Upper lobe of right lung (tissue), 1 donor: ENCODE measurements around the gene NOVA1. TPM values are rescaled to one million over a fixed set of nuclear protein-coding genes. Genes with fewer than 3 reads are reported as not detected.

Source experiments
- ATAC-seq: fragments of 200-7000 bp; cut with Tn5 transposase; one replicate; pipeline ENCODE4 v1.9.1; 2020; ENCODE audit warnings: mild to moderate bottlenecking, moderate library complexity
- DNase-seq: peaks from one replicate; pipeline ENCODE4 v3.0.0-alpha.2; 2020
- H3K27ac ChIP-seq: fragments of 200-600 bp; one replicate; pipeline ENCODE4 v1.8.0; 2022
- H3K27me3 ChIP-seq: fragments of 200-600 bp; one replicate; pipeline ENCODE4 v1.8.0; 2022; ENCODE audit warnings: mild to moderate bottlenecking
- H3K36me3 ChIP-seq: fragments of 200-600 bp; one replicate; pipeline ENCODE4 v1.8.0; 2022
- H3K4me1 ChIP-seq: fragments of 200-600 bp; one replicate; pipeline ENCODE4 v1.8.0; 2022
- H3K4me3 ChIP-seq: fragments of 200-600 bp; one replicate; pipeline ENCODE4 v1.8.0; 2022; ENCODE audit warnings: mild to moderate bottlenecking
- H3K9me3 ChIP-seq: fragments of 200-600 bp; one replicate; pipeline ENCODE4 v1.8.0; 2022
- CTCF ChIP-seq: fragments of 200-600 bp; IDR thresholded peaks from one replicate; pipeline ENCODE4 v1.8.0; 2022; ENCODE audit warnings: antibody characterized with exemption
- intact Hi-C: fragments of 100-400 bp; cut with DNase I; formaldehyde crosslinking; loops from one replicate; pipeline ENCODE4 v1.11.0; 2022
- total RNA-seq: library from RNA; stranded (reverse); fragmentation: NEBNext Ultra II Directional; extraction: Animal tissue kit (Norgen Biotek cat#: 25700); gene quantifications from one replicate; pipeline ENCODE4 v1.2.1, GENCODE V29; 2021
- donor health status: DM: no; HTN: yes; CAD: no; lungs with severe emphysema.

Gene NOVA1
- total RNA-seq, 1 donor from 2014 or later: 1.6 TPM

- no peak for TF ChIP-seq CTCF
- no peak for ATAC-seq
- intact Hi-C loops: no loop called here
- Histone ChIP-seq H3K4me1 (no peaks in the 10 kb centered on the region), H3K27me3 (no peaks in the 10 kb centered on the region), H3K36me3 (no peaks in the 10 kb centered on the region), H3K4me3 (no peak overlapping the region), H3K9me3 (no peaks in the 10 kb centered on the region), H3K27ac (no peak overlapping the region)
- DNase-seq: no peak
Observed at GRCh38 chr14:26414103-26414502, 183.7 kb downstream of the NOVA1 start.

DNA sequence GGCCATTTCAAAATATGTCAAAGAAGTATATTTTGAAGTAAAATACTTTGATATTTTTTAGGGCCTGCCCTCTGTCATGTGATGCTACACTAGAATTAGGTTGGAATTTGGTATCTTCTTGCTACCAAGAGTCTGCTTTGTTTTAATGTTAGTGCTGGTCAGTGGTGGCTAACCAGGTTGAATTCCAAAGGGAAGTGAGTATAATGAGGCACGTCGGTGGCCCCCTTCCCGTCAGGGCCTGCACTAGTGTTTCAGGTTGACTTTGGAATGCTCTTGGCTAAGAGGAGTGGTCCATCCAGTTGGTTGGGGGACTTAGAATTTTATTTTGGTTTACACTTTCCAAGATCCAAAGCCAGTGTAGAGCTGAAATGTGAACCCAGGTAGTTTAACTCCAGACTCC lies 185.4 kb downstream of the NOVA1 start:
- H3K27ac ChIP-seq: no peak overlapping the region
- no peak for DNase-seq
- no peak overlapping the region for H3K4me3 ChIP-seq
- ATAC-seq: no peak
- no peaks in the 10 kb centered on the region for H3K27me3 ChIP-seq
- no peaks in the 10 kb centered on the region for H3K4me1 ChIP-seq
- no peaks in the 10 kb centered on the region for H3K9me3 ChIP-seq
- H3K36me3 ChIP-seq: no peaks in the 10 kb centered on the region
- intact Hi-C loops: no loop called here
- no peak for TF ChIP-seq CTCF

GRCh38 chr14:26410189-26410685 lies 187.6 kb downstream of the NOVA1 start:
- intact Hi-C loops: no loop called here
- Histone ChIP-seq H3K27ac (no peak overlapping the region), H3K4me3 (no peak overlapping the region), H3K9me3 (no peaks in the 10 kb centered on the region), H3K4me1 (no peaks in the 10 kb centered on the region), H3K36me3 (no peaks in the 10 kb centered on the region), H3K27me3 (no peaks in the 10 kb centered on the region)
- TF ChIP-seq CTCF: no peak
- ATAC-seq (no peak), DNase-seq (no peak)

GRCh38 chr14:26404927-26405326 lies 192.9 kb downstream of the NOVA1 start:
- Histone ChIP-seq H3K4me3 (no peak overlapping the region), H3K9me3 (no peaks in the 10 kb centered on the region), H3K27me3 (no peaks in the 10 kb centered on the region), H3K4me1 (no peaks in the 10 kb centered on the region), H3K27ac (no peak overlapping the region), H3K36me3 (no peaks in the 10 kb centered on the region)
- no peak for ATAC-seq
- intact Hi-C loops: no loop called here
- no peak for DNase-seq
- TF ChIP-seq CTCF: no peak

DNA sequence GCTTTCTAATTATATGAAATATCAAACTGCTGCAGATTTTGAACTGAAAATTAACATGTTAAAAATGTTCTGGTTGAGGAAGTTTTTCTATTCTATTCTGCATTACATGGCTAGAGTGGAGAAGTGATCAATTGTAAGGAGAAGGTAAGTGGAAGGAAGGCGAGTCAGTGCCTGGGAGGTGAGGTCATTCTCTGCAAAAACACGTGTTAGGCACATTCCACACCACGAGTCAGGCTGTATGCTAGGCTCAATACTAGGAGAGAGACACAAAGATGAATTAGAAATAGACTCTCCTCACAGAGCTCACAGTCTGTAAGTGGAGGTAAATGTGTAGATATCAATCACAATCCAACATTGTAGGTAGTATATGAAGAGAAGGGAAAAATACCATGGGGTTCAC lies 194.1 kb downstream of the NOVA1 start:
- no peak overlapping the region for H3K4me3 ChIP-seq
- intact Hi-C loops: no loop called here
- H3K27me3 ChIP-seq: no peaks in the 10 kb centered on the region
- H3K9me3 ChIP-seq: no peaks in the 10 kb centered on the region
- H3K4me1 ChIP-seq: no peaks in the 10 kb centered on the region
- H3K36me3 ChIP-seq: no peaks in the 10 kb centered on the region
- DNase-seq: no peak
- ATAC-seq: no peak
- no peak overlapping the region for H3K27ac ChIP-seq
- no peak for TF ChIP-seq CTCF

DNA sequence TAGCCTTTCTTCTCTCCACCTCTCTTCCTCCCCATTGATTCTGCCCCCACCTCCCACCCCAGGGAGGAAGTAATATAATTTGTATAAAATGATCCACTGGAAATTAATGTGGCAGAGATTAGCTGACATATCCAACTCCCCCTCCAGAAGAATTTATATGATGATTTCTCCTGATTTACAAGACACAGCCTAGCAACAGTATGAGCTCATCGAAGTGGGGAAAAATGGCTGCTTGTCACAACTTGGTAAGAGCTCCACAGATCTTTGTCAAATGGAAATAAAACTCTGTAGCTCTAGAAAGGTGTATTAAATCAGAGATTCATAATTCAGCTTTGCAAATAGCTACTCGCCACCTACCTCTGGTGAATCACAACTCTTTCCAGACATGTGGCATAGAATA lies 195.7 kb downstream of the NOVA1 start:
- H3K36me3 ChIP-seq: no peaks in the 10 kb centered on the region
- no peaks in the 10 kb centered on the region for H3K9me3 ChIP-seq
- DNase-seq (no peak), ATAC-seq (no peak)
- H3K27me3 ChIP-seq: no peaks in the 10 kb centered on the region
- intact Hi-C loops: no loop called here
- no peaks in the 10 kb centered on the region for H3K4me1 ChIP-seq
- H3K4me3 ChIP-seq: no peak overlapping the region
- H3K27ac ChIP-seq: no peak overlapping the region
- TF ChIP-seq CTCF: no peak
